ENCODE data around the gene WDPCP.

WDPCP gene

DNA sequence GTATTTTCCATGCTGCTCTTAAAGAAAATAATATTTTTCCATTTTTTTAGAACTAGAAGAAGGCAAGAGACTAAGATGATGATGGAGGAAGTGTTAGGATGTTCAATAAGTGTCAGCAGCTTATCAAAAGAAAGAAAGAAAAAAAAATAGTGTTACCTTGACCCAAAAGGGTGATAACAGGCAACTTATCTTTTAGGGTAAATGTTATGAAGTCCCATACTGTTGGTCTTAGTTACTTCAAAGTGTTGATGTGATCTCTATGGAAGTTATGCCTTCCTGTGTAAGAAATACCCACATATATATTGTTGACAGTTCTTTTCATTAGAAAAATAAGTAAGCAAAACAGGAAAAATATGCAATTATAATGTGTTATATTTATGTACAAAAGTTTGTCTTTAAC, 394.1 kb downstream of the WDPCP start:
- Histone ChIP-seq H3F3A (ENCODE audit: control insufficient read depth, insufficient read depth) (no peaks in the 10 kb centered on the region), H3K4me3 (ENCODE audit: low read length) (no peak overlapping the region), H3K4me1 (ENCODE audit: control insufficient read depth, low read length) (no peaks in the 10 kb centered on the region), H3K27ac (ENCODE audit: low read depth, low read length) (no peak overlapping the region), H3K9me3 (ENCODE audit: control insufficient read depth, insufficient read depth, low read length) (no peaks in the 10 kb centered on the region), H4K20me1 (ENCODE audit: control insufficient read depth, insufficient read depth, low read depth, low read length) (no peaks in the 10 kb centered on the region), H3K27me3 (ENCODE audit: control insufficient read depth, low read length) (no peaks in the 10 kb centered on the region), H3K36me3 (ENCODE audit: control insufficient read depth, low read length) (no peaks in the 10 kb centered on the region), H3K4me2 (ENCODE audit: low read length) (no peak overlapping the region), H3K9me2 (replicated peaks; ENCODE audit: control insufficient read depth, low read length) (no peaks in the 10 kb centered on the region), H3K79me2 (ENCODE audit: control insufficient read depth, low read length) (no peaks in the 10 kb centered on the region)
- TF ChIP-seq, protein P1, sequence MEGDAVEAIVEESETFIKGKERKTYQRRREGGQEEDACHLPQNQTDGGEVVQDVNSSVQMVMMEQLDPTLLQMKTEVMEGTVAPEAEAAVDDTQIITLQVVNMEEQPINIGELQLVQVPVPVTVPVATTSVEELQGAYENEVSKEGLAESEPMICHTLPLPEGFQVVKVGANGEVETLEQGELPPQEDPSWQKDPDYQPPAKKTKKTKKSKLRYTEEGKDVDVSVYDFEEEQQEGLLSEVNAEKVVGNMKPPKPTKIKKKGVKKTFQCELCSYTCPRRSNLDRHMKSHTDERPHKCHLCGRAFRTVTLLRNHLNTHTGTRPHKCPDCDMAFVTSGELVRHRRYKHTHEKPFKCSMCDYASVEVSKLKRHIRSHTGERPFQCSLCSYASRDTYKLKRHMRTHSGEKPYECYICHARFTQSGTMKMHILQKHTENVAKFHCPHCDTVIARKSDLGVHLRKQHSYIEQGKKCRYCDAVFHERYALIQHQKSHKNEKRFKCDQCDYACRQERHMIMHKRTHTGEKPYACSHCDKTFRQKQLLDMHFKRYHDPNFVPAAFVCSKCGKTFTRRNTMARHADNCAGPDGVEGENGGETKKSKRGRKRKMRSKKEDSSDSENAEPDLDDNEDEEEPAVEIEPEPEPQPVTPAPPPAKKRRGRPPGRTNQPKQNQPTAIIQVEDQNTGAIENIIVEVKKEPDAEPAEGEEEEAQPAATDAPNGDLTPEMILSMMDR (IDR thresholded peaks at IDR 0.05; ENCODE audit: low read depth, low read length, poor library complexity, severe bottlenecking) = no peak
- no peak for TF ChIP-seq EZH2phosphoT487 (IDR thresholded peaks at IDR 0.05; ENCODE audit: borderline replicate concordance, low read length)

GRCh38 chr2:63192889-63193774, 395.1 kb downstream of the WDPCP start:
- Histone ChIP-seq H3K4me2 (ENCODE audit: low read length) (no peak overlapping the region), H3K36me3 (ENCODE audit: control insufficient read depth, low read length) (no peaks in the 10 kb centered on the region), H3K4me3 (ENCODE audit: low read length) (no peak overlapping the region), H3K4me1 (ENCODE audit: control insufficient read depth, low read length) (no peaks in the 10 kb centered on the region), H3K27me3 (ENCODE audit: control insufficient read depth, low read length) (no peaks in the 10 kb centered on the region), H3K79me2 (ENCODE audit: control insufficient read depth, low read length) (no peaks in the 10 kb centered on the region), H3K27ac (ENCODE audit: low read depth, low read length) (no peak overlapping the region), H3K9me3 (ENCODE audit: control insufficient read depth, insufficient read depth, low read length) (no peaks in the 10 kb centered on the region), H3K9me2 (replicated peaks; ENCODE audit: control insufficient read depth, low read length) (no peaks in the 10 kb centered on the region), H4K20me1 (ENCODE audit: control insufficient read depth, insufficient read depth, low read depth, low read length) (no peaks in the 10 kb centered on the region), H3F3A (ENCODE audit: control insufficient read depth, insufficient read depth) (no peaks in the 10 kb centered on the region)
- no peak for TF ChIP-seq EZH2phosphoT487 (IDR thresholded peaks at IDR 0.05; ENCODE audit: borderline replicate concordance, low read length)

DNA sequence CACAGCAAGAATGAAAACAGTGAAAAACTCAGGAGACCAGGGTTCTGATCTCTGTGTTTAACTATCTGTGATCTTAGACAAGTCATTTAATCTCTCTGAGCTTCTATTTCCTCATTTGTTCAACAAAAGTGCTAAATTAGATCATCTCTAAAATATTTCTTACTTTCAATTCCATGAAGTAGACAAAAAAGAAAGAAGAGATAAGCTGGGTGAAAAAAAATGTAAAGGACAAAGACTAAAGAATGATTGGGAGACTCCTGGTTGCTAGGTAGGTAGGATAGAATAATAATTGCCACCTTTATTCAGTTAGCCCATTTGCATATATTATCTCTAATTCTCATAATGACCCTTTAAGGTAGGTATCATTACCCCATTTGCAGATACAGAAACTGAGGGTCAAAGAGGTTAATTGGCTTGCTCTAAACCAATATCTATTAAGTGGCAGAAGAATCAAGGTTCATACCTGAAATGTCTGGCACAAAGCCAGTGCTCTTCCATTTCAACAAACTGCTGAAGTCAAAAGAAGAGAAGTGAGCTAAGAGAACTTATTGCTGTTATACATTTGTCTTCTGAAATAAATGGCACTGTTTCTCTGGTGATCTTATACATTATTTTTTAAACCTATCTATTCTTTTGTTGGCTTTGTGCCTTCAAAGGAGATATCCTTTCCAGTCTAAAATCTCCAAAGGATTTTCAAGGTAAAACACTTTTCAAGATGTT, 395.9 kb downstream of the WDPCP start:
- Histone ChIP-seq H3F3A (ENCODE audit: control insufficient read depth, insufficient read depth) (no peaks in the 10 kb centered on the region), H3K4me3 (ENCODE audit: low read length) (no peak overlapping the region), H3K79me2 (ENCODE audit: control insufficient read depth, low read length) (no peaks in the 10 kb centered on the region), H3K27me3 (ENCODE audit: control insufficient read depth, low read length) (no peaks in the 10 kb centered on the region), H3K36me3 (ENCODE audit: control insufficient read depth, low read length) (no peaks in the 10 kb centered on the region), H3K4me2 (ENCODE audit: low read length) (no peak overlapping the region), H3K27ac (ENCODE audit: low read depth, low read length) (no peak overlapping the region), H3K9me2 (replicated peaks; ENCODE audit: control insufficient read depth, low read length) (no peaks in the 10 kb centered on the region), H3K9me3 (ENCODE audit: control insufficient read depth, insufficient read depth, low read length) (no peaks in the 10 kb centered on the region), H4K20me1 (ENCODE audit: control insufficient read depth, insufficient read depth, low read depth, low read length) (no peaks in the 10 kb centered on the region), H3K4me1 (ENCODE audit: control insufficient read depth, low read length) (no peaks in the 10 kb centered on the region)
- TF ChIP-seq, protein P1 (IDR thresholded peaks at IDR 0.05; ENCODE audit: low read depth, low read length, poor library complexity, severe bottlenecking) = no peak
- no peak for TF ChIP-seq EZH2phosphoT487 (IDR thresholded peaks at IDR 0.05; ENCODE audit: borderline replicate concordance, low read length)

DNA sequence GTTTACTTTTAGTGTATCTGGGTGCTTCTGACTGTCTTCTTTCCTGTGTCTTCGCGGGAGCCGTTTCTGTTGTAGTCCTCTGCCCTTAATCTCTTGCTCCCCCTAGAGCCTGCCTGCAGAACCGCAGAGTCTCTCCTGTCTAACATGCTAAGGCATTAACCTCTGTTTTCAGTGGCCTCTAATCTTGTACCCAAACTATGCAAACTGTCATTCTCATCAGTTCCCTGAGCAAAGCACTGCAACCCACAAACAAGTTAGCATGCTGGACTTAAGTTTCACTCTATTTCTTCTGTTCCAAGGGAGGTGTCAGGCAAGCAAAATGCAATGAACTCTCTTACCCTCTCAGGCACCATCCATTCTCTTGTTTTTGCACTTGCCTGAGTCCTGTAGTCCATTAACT, 399.3 kb downstream of the WDPCP start:
- no peaks in the 10 kb centered on the region for H3K4me1 ChIP-seq (ENCODE audit: control insufficient read depth, low read length)
- H3K27ac ChIP-seq (ENCODE audit: low read depth, low read length) = no peak overlapping the region
- no peak overlapping the region for H3K4me3 ChIP-seq (ENCODE audit: low read length)
- TF ChIP-seq, protein P1 (IDR thresholded peaks at IDR 0.05; ENCODE audit: low read depth, low read length, poor library complexity, severe bottlenecking) = peak; percentile 64
- TF ChIP-seq EZH2phosphoT487 (IDR thresholded peaks at IDR 0.05; ENCODE audit: borderline replicate concordance, low read length) = no peak
- no peaks in the 10 kb centered on the region for H3K9me3 ChIP-seq (ENCODE audit: control insufficient read depth, insufficient read depth, low read length)
- no peaks in the 10 kb centered on the region for H3K36me3 ChIP-seq (ENCODE audit: control insufficient read depth, low read length)
- no peaks in the 10 kb centered on the region for H3K79me2 ChIP-seq (ENCODE audit: control insufficient read depth, low read length)
- no peaks in the 10 kb centered on the region for H3F3A ChIP-seq (ENCODE audit: control insufficient read depth, insufficient read depth)
- H3K27me3 ChIP-seq (ENCODE audit: control insufficient read depth, low read length) = no peaks in the 10 kb centered on the region
- no peaks in the 10 kb centered on the region for H3K9me2 ChIP-seq (replicated peaks; ENCODE audit: control insufficient read depth, low read length)
- no peaks in the 10 kb centered on the region for H4K20me1 ChIP-seq (ENCODE audit: control insufficient read depth, insufficient read depth, low read depth, low read length)
- H3K4me2 ChIP-seq (ENCODE audit: low read length) = no peak overlapping the region
